Measurements from ENCODE around the gene NATD1.
A peak's percentile ranks its signal among the peaks of the same experiment; 100 is the strongest.

The NATD1 gene

DNA sequence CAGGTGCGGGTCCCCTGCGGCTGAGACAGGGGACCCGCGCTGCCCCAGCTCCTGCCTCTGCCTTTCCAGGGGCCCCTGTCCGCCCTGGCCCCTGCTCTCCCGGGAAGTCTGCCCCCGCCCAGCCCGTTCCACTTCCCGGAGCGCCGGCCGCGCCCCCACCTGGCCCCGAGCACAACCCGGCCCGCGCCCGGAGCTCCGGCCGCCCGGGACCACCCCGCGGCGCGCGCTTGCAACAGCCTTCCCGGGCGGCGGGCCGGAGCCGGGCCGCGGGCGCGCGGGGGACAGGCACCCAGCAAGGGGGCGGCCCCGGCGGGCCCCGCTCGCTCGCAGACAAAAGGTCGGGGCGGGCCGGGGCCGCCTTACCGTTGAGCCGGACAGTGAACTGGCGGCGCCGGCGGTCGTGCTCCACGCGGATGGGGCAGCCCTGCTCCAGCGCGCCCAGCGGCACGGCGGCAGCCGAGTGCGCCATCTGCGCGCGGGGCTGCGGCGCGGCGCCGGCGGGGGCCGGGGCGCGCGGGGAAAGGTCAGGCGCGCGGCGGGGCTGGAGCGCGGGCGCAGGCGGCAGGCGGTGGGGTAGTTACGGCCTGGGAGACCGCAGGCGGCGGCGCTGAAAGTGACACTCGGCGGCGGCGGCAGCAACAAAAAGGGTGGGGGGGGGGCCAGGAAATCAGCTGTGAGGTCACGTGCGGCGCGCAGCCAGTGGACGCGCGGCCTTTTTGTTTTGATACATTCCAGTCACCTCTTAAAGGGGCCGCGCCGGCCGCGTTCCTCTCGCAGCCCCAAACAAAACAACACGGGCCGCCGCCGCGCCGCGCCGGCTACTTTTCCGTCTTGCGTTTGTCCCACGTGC is at the start of gene NATD1:
Gene NATD1, minus strand, starts transcription at position 615 of the 850 bp plus-strand sequence. Its CDS starts 146 bp downstream, at position 469.
- peak; percentile 91 for DNase-seq (ENCODE audit: low spot score)

DNA sequence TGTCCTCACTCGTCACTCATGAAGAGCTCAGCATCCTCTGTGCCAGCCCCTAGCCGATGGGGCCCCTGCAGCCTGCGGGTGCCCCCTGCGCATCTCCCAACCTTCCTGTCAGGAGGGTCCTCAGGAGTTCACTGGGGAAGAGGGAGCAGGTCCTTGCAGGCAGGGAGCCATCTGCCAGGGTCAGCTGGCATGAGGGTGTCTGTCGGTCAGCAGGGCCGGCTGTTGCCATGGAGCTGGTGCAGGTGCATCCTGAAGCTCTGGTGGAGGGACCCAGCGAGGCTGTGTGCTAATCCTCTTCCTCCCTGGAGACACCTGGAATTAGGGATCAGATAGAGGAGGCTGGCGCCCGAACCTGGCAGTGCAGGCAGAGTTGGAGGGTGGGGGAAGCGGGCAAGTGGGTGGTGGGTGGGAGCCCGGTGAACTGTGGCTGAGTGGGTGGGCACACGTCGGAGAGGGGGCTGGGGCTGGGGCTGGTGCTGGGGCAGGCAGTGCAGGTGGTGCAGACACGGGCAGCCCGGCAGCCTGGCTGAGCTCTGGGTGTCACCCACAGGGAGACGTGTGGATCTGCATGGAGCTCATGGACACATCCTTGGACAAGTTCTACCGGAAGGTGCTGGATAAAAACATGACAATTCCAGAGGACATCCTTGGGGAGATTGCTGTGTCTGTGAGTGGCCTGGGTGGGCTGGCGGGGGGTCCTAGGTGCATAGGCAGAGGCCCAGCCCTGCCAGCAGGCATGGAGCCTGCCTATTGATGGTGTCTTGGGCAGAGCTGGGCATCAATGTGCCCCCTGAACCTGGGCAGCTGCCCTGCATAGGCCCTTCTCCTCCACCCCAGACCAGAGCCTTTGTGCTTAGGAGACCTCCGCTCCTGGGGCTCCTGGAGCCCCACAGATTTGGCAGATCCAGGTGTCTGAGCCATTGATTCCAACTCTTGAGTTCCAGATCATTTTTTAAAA is 48.7 kb upstream of the NATD1 start:
- no peak for DNase-seq (ENCODE audit: low spot score)

GRCh38 chr17:21300601-21301571 is 47.7 kb upstream of the NATD1 start:
- DNase-seq (ENCODE audit: low spot score): no peak

DNA sequence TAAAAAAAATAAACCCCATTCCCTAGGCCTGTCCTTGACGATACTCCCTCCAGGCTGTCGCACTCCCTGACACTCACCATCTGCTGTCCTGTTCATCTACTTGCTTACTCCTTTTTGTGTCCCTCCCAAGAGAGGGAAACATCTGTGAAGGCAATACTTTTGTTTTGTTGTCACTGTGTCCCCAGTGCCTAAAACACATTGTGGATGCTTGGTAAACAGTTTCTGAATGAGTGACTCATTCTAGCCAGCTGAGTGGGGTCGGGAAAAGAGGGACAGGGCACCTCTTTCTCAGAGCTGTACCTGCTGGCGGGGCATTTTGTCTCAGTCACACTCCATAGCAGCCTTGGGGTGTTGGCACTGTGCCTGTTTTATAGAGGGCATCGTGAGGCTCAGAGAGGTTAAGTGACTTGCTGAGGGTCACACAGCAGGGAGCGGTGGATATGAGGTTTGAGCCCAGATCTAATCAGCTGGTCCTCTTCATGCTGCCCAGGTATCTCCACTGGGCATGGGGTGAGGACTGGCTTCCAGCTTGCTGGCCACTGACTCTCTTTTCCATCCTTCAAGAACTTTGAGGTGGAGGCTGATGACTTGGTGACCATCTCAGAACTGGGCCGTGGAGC is 46.9 kb upstream of the NATD1 start:
- DNase-seq (ENCODE audit: low spot score): no peak

DNA sequence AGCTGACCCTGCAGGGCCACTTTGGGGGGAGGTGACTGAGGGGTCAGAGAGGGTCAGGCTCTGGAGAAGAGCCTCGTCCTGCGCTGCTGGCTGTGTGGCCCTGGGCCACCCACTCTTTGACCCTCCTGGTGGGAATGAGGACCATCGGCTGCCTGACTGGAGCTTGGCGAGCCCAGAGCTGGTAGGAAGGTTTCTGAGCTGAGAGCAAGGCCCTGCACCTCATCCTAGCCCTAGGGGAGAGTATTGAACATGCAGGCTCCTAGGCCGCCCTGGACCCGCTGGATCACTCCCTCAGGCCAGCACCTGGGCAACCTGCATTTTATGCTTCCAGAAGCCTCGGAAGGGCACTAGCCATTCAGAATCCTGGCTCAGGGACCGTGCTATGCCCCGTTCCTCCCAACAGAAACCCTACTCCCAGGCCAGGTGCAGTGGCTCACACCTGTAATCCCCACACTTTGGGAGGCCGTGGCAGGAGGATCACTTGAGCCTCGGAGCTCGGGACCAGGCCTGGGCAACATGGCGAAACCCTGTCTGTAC is 45.8 kb upstream of the NATD1 start:
- no peak for DNase-seq (ENCODE audit: low spot score)

- peak; percentile 8 for DNase-seq (ENCODE audit: low spot score)
Observed at GRCh38 chr17:21298056-21298982, 45.1 kb upstream of the NATD1 start.

GRCh38 chr17:21297597-21297996 is 44.4 kb upstream of the NATD1 start:
- DNase-seq (ENCODE audit: low spot score): no peak

DNA sequence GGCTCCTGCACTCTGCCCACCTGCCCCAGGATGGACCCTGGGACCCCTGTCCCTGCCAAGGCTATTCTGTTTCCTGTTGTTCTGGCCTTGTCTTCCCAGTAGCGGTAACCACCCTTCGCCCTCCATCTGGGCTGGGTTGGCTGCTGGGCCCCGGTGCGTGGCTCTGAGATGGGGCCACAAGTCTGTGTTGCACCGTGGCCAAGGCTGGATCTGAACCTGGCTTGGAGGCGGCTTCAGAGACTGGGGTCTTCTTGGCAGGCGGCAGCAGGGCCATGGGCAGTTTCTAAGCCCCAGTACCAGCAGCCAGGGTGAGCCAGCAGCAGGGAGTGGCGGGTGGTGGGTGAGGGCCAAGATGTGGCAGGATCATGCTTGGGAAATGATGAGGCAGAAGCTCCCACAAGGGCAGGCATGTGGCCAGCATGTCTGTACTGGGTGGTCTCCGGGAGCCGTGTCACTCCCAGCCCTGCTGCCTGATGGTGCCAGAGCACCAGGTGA is 43.9 kb upstream of the NATD1 start:
- DNase-seq (ENCODE audit: low spot score): no peak

DNA sequence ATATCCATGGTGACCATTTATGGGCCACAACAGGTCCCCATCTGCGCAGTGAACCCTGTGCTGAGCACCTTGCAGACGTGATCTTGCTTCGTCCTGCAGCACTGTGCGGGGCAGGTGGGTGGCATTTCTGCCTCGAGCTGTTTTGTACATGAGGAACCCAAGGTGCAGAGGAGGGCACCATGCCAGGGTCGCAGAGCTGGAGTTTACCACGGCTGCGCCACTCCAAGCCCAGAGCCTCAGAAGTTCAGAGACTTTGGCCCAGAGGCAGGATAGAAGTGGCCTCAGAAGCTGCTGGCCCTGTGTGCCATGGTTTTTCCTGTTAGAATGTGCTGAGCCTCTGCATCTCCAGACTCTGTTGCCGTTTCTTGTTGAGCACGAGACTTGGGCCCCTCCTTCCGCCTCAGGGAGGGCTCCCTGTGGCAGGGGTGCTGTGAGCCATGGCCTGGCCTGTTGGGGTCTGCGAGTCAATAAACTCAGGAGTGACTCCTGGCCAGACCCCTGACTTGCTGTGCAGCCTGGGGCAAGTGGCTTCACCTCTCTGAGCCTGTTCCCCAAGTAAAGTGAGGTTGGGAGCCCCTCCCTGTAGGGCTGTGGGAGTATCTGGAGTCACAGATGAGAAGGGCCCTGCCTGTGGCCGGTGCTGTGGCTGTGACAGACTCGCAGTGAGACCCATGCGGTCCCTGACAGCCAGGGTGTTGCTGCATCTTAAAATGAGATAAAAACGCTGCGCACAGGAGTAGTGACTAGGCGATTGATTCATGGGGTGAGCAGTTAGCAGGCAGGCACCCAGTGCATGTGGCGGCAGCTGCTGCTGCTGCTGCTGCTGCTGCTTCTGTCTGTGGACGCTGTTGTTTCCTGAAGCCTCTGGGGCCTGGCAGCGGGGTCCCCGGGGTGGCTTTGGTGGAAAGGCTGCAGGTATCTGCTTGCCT is 43.2 kb upstream of the NATD1 start:
- no peak for DNase-seq (ENCODE audit: low spot score)

GRCh38 chr17:21295036-21295952 is 42.1 kb upstream of the NATD1 start:
- DNase-seq (ENCODE audit: low spot score): no peak

DNA sequence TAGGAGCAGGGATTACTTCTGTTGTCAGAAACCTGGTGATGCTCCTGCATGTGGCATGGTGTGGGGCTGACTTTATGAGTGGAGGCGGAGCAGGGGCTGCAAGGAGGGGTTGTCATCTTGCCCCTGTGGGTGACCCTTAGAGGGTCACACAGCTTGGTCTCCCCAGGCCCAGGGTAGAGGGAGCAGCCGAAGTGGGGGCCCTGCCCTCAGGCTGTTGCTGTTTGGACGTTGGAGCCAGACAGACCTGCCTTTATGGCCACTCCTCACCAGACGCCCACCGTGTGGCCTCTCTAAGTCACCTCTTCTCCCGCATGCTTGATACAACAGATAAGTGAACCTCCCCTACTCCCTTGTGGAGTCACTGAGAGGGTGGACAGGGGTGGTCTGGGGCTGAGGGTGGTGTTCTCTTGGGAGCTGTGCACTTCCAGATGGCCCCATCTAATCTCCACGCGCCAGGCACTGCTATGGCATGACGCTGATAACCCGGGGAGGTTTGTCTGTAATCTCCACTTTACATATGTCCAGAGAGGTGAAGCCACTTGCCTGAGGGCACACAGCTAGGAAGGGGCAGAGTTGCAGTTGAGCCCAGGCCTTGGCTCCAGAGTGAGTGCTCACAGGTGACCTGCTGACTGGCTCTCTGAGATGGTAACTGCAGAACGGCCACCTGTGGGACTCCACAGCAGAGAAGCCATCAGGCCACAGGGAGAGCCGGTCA is 41.3 kb upstream of the NATD1 start:
- DNase-seq (ENCODE audit: low spot score): no peak

GRCh38 chr17:21293831-21294210 is 40.6 kb upstream of the NATD1 start:
- no peak for DNase-seq (ENCODE audit: low spot score)

DNA sequence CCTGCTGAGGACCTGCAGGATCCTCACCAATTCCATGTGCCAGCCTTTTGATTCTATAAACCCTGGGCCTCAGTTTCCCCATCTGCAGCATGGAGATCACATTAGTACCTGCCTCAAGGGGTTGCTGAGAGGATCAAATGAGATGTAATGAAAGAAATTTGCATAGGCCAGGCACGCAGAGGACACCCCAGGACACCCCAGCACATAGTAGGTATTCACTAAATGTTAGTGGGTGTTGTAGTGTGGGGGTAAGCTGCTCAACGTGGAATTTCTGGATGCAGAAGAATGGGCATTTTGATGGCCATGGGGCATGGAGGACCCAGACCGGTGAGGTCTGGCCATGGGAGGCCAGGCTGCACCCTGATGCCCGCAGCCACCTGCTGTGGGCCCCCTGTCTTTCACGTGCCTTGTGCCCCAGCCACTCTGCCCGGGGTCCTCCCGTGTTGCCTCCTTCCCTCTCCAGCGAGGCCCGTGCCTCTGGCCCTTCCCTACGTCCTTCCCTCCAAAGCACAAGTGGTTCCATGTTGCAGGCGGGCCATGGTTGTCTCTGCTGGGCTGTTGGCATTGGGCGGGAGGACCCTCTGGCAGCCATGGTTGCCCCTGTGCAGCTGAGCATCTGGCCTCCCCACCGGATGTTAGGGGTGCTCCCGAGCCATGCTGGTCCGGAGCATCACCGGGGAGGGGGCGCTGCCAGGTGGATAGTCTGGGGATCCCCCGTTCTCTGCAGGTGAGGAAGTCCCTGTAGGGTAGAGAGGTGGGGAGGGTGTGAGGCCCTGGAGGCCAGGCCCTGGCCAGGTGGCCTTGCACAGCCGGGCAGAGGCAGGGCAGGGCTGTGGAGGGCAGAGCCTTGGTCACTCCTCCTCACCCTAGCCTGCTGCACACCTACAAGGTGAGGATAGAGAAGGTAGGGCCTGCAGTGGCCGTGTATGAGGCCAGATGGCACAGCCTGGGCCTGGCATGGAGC is 39.9 kb upstream of the NATD1 start:
- DNase-seq (ENCODE audit: low spot score): no peak

GRCh38 chr17:21291862-21292261 is 38.7 kb upstream of the NATD1 start:
- no peak for DNase-seq (ENCODE audit: low spot score)

- DNase-seq (ENCODE audit: low spot score): no peak
Observed at GRCh38 chr17:21291357-21291756, 38.1 kb upstream of the NATD1 start.
